Chondrocyte (in vitro differentiated cells): ENCODE measurements around the gene SLC6A7. TPM values are rescaled to one million over a fixed set of nuclear protein-coding genes. Genes with fewer than 3 reads are reported as not detected.

Source experiments
- DNase-seq: peaks from one replicate; pipeline ENCODE4 v3.0.0; 2021; ENCODE audit warnings: mixed read lengths, low spot score
- H3K27ac Mint-ChIP-seq: one replicate; pipeline ENCODE4 v1.8.0; 2021; ENCODE audit warnings: mild to moderate bottlenecking, moderate library complexity, mixed read lengths; ENCODE audit not compliant: unreplicated experiment
- H3K27me3 Mint-ChIP-seq: 2 replicates; pipeline ENCODE4 v1.8.0; 2021; ENCODE audit warnings: low read depth, mixed read lengths
- H3K36me3 Mint-ChIP-seq: 2 replicates; pipeline ENCODE4 v1.8.0; 2021; ENCODE audit warnings: low read depth, mixed read lengths
- H3K4me1 Mint-ChIP-seq: 2 replicates; pipeline ENCODE4 v1.8.0; 2021; ENCODE audit warnings: low read depth, mild to moderate bottlenecking, mixed read lengths
- H3K4me3 Mint-ChIP-seq: one replicate; pipeline ENCODE4 v1.8.0; 2021; ENCODE audit warnings: mild to moderate bottlenecking, moderate library complexity, mixed read lengths; ENCODE audit not compliant: unreplicated experiment
- H3K9me3 Mint-ChIP-seq: 2 replicates; pipeline ENCODE4 v1.8.0; 2021; ENCODE audit warnings: low read depth, mixed read lengths
- total RNA-seq: library from RNA; stranded (reverse); gene quantifications from 3 replicates; pipeline ENCODE4 v1.2.1, GENCODE V29; 2021
- TF ChIP-seq, protein P1 (sequence below): fragments of 200-600 bp; sonication (generic); IDR thresholded peaks from 2 replicates; pipeline ENCODE4 v1.5.0; 2021; ENCODE audit warnings: antibody characterized with exemption, mild to moderate bottlenecking, moderate library complexity

SLC6A7 gene
- total RNA-seq, 1 donor from 2014 or later, result not detected

DNA sequence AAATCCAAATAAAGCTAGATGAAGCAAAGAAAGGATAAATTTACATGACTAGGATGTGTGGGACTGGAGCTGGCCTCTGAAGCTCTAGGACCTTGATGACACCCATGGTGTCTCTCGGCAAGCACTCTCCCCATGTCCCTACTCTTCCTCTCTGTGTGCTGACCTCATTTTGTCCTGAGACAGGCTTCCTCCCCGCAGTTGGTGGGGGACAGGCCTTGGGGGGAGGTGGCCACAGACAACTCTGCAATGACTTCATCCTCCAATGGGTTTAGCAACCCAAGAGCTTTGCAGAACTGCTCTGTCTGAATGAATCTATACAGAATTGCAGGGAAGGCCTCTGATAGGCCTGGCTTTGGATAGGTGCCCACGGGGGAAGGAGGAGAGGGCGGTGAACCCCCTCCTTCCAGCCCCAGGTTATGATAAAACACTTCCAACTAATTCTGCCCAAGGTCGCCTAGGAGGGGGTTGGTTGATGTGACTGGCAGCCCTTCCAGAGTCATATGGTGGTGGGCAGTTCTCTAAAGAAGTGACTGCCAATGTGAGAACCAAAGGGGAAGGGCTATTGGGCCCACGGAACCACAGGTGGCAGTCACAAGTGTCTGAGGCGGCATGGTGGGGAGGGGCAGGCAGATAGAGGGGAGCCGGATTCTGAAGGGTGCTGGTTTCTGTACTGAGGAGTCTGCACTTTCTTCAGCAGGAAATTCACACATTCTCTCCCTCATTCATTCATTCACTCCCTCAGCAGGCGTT is 6.0 kb downstream of the SLC6A7 start:
- Mint-ChIP-seq H3K27ac (no peak overlapping the region), H3K4me1 (no peaks in the 10 kb centered on the region), H3K4me3 (no peak overlapping the region), H3K9me3 (no peaks in the 10 kb centered on the region), H3K27me3 (peaks cover 33% of the 10 kb centered on the region), H3K36me3 (no peaks in the 10 kb centered on the region)
- DNase-seq, result no peak
- TF ChIP-seq, protein P1, sequence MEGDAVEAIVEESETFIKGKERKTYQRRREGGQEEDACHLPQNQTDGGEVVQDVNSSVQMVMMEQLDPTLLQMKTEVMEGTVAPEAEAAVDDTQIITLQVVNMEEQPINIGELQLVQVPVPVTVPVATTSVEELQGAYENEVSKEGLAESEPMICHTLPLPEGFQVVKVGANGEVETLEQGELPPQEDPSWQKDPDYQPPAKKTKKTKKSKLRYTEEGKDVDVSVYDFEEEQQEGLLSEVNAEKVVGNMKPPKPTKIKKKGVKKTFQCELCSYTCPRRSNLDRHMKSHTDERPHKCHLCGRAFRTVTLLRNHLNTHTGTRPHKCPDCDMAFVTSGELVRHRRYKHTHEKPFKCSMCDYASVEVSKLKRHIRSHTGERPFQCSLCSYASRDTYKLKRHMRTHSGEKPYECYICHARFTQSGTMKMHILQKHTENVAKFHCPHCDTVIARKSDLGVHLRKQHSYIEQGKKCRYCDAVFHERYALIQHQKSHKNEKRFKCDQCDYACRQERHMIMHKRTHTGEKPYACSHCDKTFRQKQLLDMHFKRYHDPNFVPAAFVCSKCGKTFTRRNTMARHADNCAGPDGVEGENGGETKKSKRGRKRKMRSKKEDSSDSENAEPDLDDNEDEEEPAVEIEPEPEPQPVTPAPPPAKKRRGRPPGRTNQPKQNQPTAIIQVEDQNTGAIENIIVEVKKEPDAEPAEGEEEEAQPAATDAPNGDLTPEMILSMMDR, result no peak

DNA sequence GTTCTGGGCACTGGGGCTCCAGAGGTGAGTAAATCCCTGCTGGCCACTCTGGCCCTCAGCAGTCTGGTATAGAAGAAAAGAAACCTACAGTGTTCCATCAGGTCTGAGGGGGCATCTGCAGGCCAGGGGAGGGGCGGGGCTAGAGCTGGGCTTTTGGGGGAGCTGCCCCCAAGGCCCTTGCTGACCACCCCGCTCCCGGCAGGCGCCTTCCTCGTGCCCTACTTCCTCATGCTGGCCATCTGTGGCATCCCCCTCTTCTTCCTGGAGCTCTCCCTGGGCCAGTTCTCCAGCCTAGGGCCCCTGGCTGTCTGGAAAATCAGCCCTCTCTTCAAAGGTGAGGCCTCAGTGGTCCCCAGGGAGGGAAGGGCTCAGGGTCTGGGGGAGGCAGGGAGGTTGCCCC is 6.7 kb downstream of the SLC6A7 start:
- Mint-ChIP-seq H3K27me3 (peaks cover 30% of the 10 kb centered on the region), H3K9me3 (no peaks in the 10 kb centered on the region), H3K4me3 (no peak overlapping the region), H3K36me3 (no peaks in the 10 kb centered on the region), H3K27ac (no peak overlapping the region), H3K4me1 (no peaks in the 10 kb centered on the region)
- TF ChIP-seq, protein P1, result no peak
- no peak for DNase-seq

DNA sequence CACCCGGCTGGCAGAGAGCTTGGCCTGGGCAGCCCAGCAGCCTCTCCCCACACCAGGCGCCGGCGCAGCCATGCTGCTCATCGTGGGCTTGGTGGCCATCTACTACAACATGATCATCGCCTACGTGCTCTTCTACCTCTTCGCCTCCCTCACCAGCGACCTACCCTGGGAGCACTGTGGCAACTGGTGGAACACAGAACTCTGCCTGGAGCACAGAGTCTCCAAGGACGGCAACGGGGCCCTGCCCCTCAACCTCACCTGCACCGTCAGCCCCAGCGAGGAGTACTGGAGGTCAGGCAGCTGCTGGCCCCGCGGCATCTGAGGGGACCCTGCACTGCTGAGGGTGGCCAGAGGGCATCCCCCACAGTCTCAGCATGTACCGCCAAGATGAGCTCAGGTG is 7.1 kb downstream of the SLC6A7 start:
- H3K4me3 Mint-ChIP-seq, result no peak overlapping the region
- TF ChIP-seq, protein P1, result no peak
- H3K27me3 Mint-ChIP-seq, result peaks cover 27% of the 10 kb centered on the region
- no peaks in the 10 kb centered on the region for H3K4me1 Mint-ChIP-seq
- DNase-seq, result no peak
- H3K27ac Mint-ChIP-seq, result no peak overlapping the region
- no peaks in the 10 kb centered on the region for H3K9me3 Mint-ChIP-seq
- H3K36me3 Mint-ChIP-seq, result no peaks in the 10 kb centered on the region

DNA sequence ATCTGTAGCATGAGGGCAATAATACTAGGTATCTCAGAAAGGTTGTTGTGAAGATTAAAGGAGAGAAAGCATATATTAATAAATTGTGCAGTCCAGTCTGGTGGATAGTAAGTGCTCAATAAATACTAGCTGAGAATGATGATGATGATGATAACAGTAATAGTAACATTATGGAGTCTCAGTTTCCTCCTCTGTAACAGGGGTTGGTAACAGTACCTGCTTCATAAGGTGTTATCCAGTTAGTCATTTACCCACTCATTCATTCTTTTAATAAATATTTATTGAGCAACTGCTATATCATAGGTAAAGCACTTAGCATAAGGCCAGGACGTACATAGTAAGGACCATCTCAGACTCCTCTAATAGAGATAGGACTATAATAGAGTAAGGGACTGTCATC is 7.6 kb downstream of the SLC6A7 start:
- Mint-ChIP-seq H3K4me1 (no peaks in the 10 kb centered on the region), H3K9me3 (no peaks in the 10 kb centered on the region), H3K27ac (no peak overlapping the region), H3K4me3 (no peak overlapping the region), H3K27me3 (peaks cover 25% of the 10 kb centered on the region), H3K36me3 (no peaks in the 10 kb centered on the region)
- no peak for DNase-seq
- TF ChIP-seq, protein P1, result no peak

DNA sequence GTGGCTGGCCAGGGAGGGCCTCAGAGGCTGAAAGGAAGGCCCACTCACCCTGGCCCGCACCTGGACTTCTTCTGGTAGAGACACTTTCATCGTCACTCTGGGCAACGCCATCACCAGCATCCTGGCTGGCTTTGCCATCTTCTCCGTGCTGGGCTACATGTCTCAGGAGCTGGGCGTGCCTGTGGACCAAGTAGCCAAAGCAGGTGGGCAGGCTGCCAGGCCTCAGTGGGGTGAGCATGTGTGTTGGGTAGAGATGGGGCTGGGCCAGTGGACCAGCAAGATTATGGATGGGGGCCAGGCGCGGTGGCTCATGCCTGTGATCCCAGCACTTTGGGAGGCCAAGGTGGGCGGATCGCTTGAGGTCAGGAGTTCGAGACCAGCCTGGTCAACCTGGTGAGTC is 12.6 kb downstream of the SLC6A7 start:
- TF ChIP-seq, protein P1, result no peak
- Mint-ChIP-seq H3K9me3 (no peaks in the 10 kb centered on the region), H3K36me3 (no peaks in the 10 kb centered on the region), H3K27ac (no peak overlapping the region), H3K4me3 (no peak overlapping the region), H3K4me1 (no peaks in the 10 kb centered on the region), H3K27me3 (peaks cover 21% of the 10 kb centered on the region)
- no peak for DNase-seq
